ENCODE measurements around the gene LRRC18. TPM values are rescaled to one million over a fixed set of nuclear protein-coding genes. Genes with fewer than 3 reads are reported as not detected.

Gene LRRC18
- total RNA-seq, 1 donor from 2014 or later: not detected

GRCh38 chr10:48900371-48900801, 39.3 kb downstream of the LRRC18 start:
- Mint-ChIP-seq H3K27me3 (peaks cover 3% of the 10 kb centered on the region), H3K36me3 (no peaks in the 10 kb centered on the region), H3K9me3 (no peaks in the 10 kb centered on the region), H3K4me1 (ENCODE audit: unreplicated experiment) (no peaks in the 10 kb centered on the region), H3K27ac (no peak overlapping the region), H3K4me3 (no peak overlapping the region)
- DNase-seq (ENCODE audit: extremely low spot score, unreplicated experiment): peak; percentile 29
- no peak for TF ChIP-seq CTCF (conservative IDR thresholded peaks at IDR 0.05)

- Mint-ChIP-seq H3K9me3 (no peaks in the 10 kb centered on the region), H3K27ac (no peak overlapping the region), H3K4me1 (ENCODE audit: unreplicated experiment) (no peaks in the 10 kb centered on the region), H3K36me3 (no peaks in the 10 kb centered on the region), H3K4me3 (no peak overlapping the region), H3K27me3 (peaks cover 3% of the 10 kb centered on the region)
- no peak for TF ChIP-seq CTCF (conservative IDR thresholded peaks at IDR 0.05)
- peak; percentile 27 for DNase-seq (ENCODE audit: extremely low spot score, unreplicated experiment)
Observed at GRCh38 chr10:48899781-48900180, 39.9 kb downstream of the LRRC18 start.

- Mint-ChIP-seq H3K4me1 (ENCODE audit: unreplicated experiment) (no peaks in the 10 kb centered on the region), H3K27me3 (peaks cover 2% of the 10 kb centered on the region), H3K9me3 (no peaks in the 10 kb centered on the region)
Observed at GRCh38 chr10:48898426-48898825, 41.2 kb downstream of the LRRC18 start.

GRCh38 chr10:48897441-48897790, 42.2 kb downstream of the LRRC18 start:
- H3K27me3 Mint-ChIP-seq: no peaks in the 10 kb centered on the region
- H3K4me3 Mint-ChIP-seq: no peak overlapping the region
- DNase-seq (ENCODE audit: extremely low spot score, unreplicated experiment): no peak
- no peaks in the 10 kb centered on the region for H3K36me3 Mint-ChIP-seq
- no peak for TF ChIP-seq CTCF (conservative IDR thresholded peaks at IDR 0.05)
- H3K9me3 Mint-ChIP-seq: no peaks in the 10 kb centered on the region
- H3K27ac Mint-ChIP-seq: no peak overlapping the region
- H3K4me1 Mint-ChIP-seq (ENCODE audit: unreplicated experiment): no peaks in the 10 kb centered on the region

More at GRCh38 chr10:48898426-48898825, 41.2 kb downstream of the LRRC18 start:
- Mint-ChIP-seq H3K4me3 (no peak overlapping the region), H3K27ac (no peak overlapping the region), H3K36me3 (no peaks in the 10 kb centered on the region)
- peak; percentile 29 for DNase-seq (ENCODE audit: extremely low spot score, unreplicated experiment)
- no peak for TF ChIP-seq CTCF (conservative IDR thresholded peaks at IDR 0.05)

GRCh38 chr10:48896756-48897440, 42.7 kb downstream of the LRRC18 start:
- Mint-ChIP-seq H3K27me3 (no peaks in the 10 kb centered on the region), H3K9me3 (no peaks in the 10 kb centered on the region), H3K36me3 (no peaks in the 10 kb centered on the region), H3K4me3 (no peak overlapping the region), H3K4me1 (ENCODE audit: unreplicated experiment) (no peaks in the 10 kb centered on the region), H3K27ac (no peak overlapping the region)
- TF ChIP-seq CTCF (conservative IDR thresholded peaks at IDR 0.05): no peak
- DNase-seq (ENCODE audit: extremely low spot score, unreplicated experiment): peak; percentile 61

Data from type B pancreatic cell (in vitro differentiated cells).